ENCODE results near the gene PCDH15. TPM values are rescaled to one million over a fixed set of nuclear protein-coding genes. Genes with fewer than 3 reads are reported as not detected.
A peak's percentile ranks its signal among the peaks of the same experiment; 100 is the strongest.

Gene PCDH15
- total and polyA plus RNA-seq, 2 of the 13 experiments (the other 11 are each of a cell fraction or from before 2014, with no cell fraction given) = not detected

- intact Hi-C loops (cut with micrococcal nuclease; ENCODE audit: unreplicated experiment) = no loop called here
- H3K27ac ChIP-seq (ENCODE audit: extremely low read length, insufficient read depth, low read length) = no peak overlapping the region
- no peaks in the 10 kb centered on the region for H4K20me1 ChIP-seq (ENCODE audit: insufficient read depth, low read length)
- DNase-seq (ENCODE audit: low spot score) = no peak
- no peak overlapping the region for H3K4me2 ChIP-seq (ENCODE audit: low read depth, low read length)
- in situ Hi-C loops (cut with HindIII; ENCODE audit: extremely low pct_ligation_motif_present, low pct_unique_long_range_greater_than_20kb) = no loop called here
- TF ChIP-seq ELF4 (CRISPR knock-in tag; IDR thresholded peaks at IDR 0.05; ENCODE audit: borderline replicate concordance) (no peak), STAG1 (CRISPR knock-in tag; IDR thresholded peaks at IDR 0.05) (no peak), ZNF343 (CRISPR knock-in tag; IDR thresholded peaks at IDR 0.05) (no peak), KLF9 (CRISPR knock-in tag; IDR thresholded peaks at IDR 0.05; ENCODE audit: low read depth) (no peak), SRSF9 (IDR thresholded peaks at IDR 0.05; ENCODE audit: borderline replicate concordance, insufficient read depth, low read depth, low read length, poor library complexity, severe bottlenecking) (no peak), ZNF780A (CRISPR knock-in tag; IDR thresholded peaks at IDR 0.05) (no peak), WIZ (CRISPR knock-in tag; IDR thresholded peaks at IDR 0.05) (no peak), NKX3-1 (CRISPR knock-in tag; IDR thresholded peaks at IDR 0.05) (no peak), ZNF337 (CRISPR knock-in tag; IDR thresholded peaks at IDR 0.05; ENCODE audit: borderline replicate concordance, low read depth) (no peak)
- H3K27me3 ChIP-seq (ENCODE audit: control insufficient read depth in 1 of 2, insufficient read depth in 2 of 2, low read length in 2 of 2) = no peaks in the 10 kb centered on the region
- no peaks in the 10 kb centered on the region for H3K9me3 ChIP-seq (ENCODE audit: low read length)
- H3K9ac ChIP-seq (ENCODE audit: insufficient read depth, low read depth, low read length) = no peak overlapping the region
- H2AFZ ChIP-seq (ENCODE audit: low read length) = no peak overlapping the region
- CTCF ChIA-PET (ENCODE audit: low intra/inter-chr PET ratio, low total read pairs) = no interaction called here
- no peak for ATAC-seq
- POLR2A ChIA-PET = no interaction called here
- no peaks in the 10 kb centered on the region for H3K79me2 ChIP-seq (ENCODE audit: insufficient read depth, low read length)
- no peaks in the 10 kb centered on the region for H3K4me1 ChIP-seq (ENCODE audit: insufficient read depth, low read length)
- no peaks in the 10 kb centered on the region for H3K36me3 ChIP-seq (replicated peaks in 1 of 2; ENCODE audit: control insufficient read depth in 1 of 2, insufficient read depth in 2 of 2, low read length in 2 of 2)
- FAIRE-seq = no peak
- WGBS (ENCODE audit: low lambda C conversion rate) = 1% methylated on average over 5 of the region's 5 CpGs
- no TSS peak for BruUV-seq (replicated peaks)
- H3K4me3 ChIP-seq (replicated peaks in 1 of 3; ENCODE audit: insufficient read depth in 1 of 3, low read depth in 2 of 3, low read length in 3 of 3) = no peak overlapping the region
Observed at GRCh38 chr10:54843085-54843646, 42.1 kb upstream of the PCDH15 start.

GRCh38 chr10:54837479-54837878, 36.4 kb upstream of the PCDH15 start:
- no peak for FAIRE-seq
- ChIA-PET CTCF (ENCODE audit: low intra/inter-chr PET ratio, low total read pairs) (no interaction called here), POLR2A (no interaction called here)
- no peak for TF ChIP-seq REL (CRISPR knock-in tag; conservative IDR thresholded peaks at IDR 0.05)
- peak; percentile 89 for TF ChIP-seq MAFF (IDR thresholded peaks at IDR 0.05; ENCODE audit: low read depth, low read length)
- no peak for TF ChIP-seq ZNF546 (CRISPR knock-in tag; conservative IDR thresholded peaks at IDR 0.05)
- no peak for TF ChIP-seq ZNF180 (CRISPR knock-in tag; IDR thresholded peaks at IDR 0.05; ENCODE audit: borderline replicate concordance, low read depth)
- TF ChIP-seq ZFP36 (IDR thresholded peaks at IDR 0.05; ENCODE audit: borderline replicate concordance, low read depth, low read length, partially characterized antibody) = no peak
- TF ChIP-seq RAD51 (IDR thresholded peaks at IDR 0.05; ENCODE audit: borderline replicate concordance) = no peak
- peak; percentile 79 to 93 for TF ChIP-seq MAFK (conservative IDR thresholded peaks at IDR 0.05 in 1 of 2, IDR thresholded peaks at IDR 0.05 in 1 of 2; ENCODE audit: low read length in 2 of 2)
- Histone ChIP-seq H3K36me3 (replicated peaks in 1 of 2; ENCODE audit: control insufficient read depth in 1 of 2, insufficient read depth in 2 of 2, low read length in 2 of 2) (no peaks in the 10 kb centered on the region), H2AFZ (ENCODE audit: low read length) (no peak overlapping the region), H3K9me3 (ENCODE audit: low read length) (no peaks in the 10 kb centered on the region), H3K27ac (ENCODE audit: extremely low read length, insufficient read depth, low read length) (no peak overlapping the region), H3K4me1 (ENCODE audit: insufficient read depth, low read length) (no peaks in the 10 kb centered on the region), H3K27me3 (ENCODE audit: control insufficient read depth in 1 of 2, insufficient read depth in 2 of 2, low read length in 2 of 2) (no peaks in the 10 kb centered on the region), H4K20me1 (ENCODE audit: insufficient read depth, low read length) (no peaks in the 10 kb centered on the region), H3K4me3 (replicated peaks in 1 of 3; ENCODE audit: insufficient read depth in 1 of 3, low read depth in 2 of 3, low read length in 3 of 3) (no peak overlapping the region), H3K9ac (ENCODE audit: insufficient read depth, low read depth, low read length) (no peak overlapping the region), H3K4me2 (ENCODE audit: low read depth, low read length) (no peak overlapping the region), H3K79me2 (ENCODE audit: insufficient read depth, low read length) (no peaks in the 10 kb centered on the region)
- ATAC-seq = no peak
- intact Hi-C loops (cut with micrococcal nuclease; ENCODE audit: unreplicated experiment) = no loop called here
- no TSS peak for BruUV-seq (replicated peaks)
- in situ Hi-C loops (cut with HindIII; ENCODE audit: extremely low pct_ligation_motif_present, low pct_unique_long_range_greater_than_20kb) = no loop called here
- DNase-seq (ENCODE audit: low spot score) = no peak
- 13% methylated on average over 5 of the region's 5 CpGs for WGBS (ENCODE audit: low lambda C conversion rate)

Measured in HepG2 (cell line).